Measurements from ENCODE around the gene GPC5. TPM values are rescaled to one million over a fixed set of nuclear protein-coding genes. Genes with fewer than 3 reads are reported as not detected.

The GPC5 gene
- total and polyA plus RNA-seq, 2 donors (not counting 3 experiments of a cell fraction or from before 2014, with no cell fraction given): 0.59 to 0.97 TPM

- POLR2A ChIA-PET: no interaction called here
- FAIRE-seq (no peak), DNase-seq (ENCODE audit: low read depth, low spot score) (no peak)
- no peaks in the 10 kb centered on the region for H3K9me1 ChIP-seq (replicated peaks; ENCODE audit: control insufficient read depth, extremely low read depth, insufficient read depth, low read length)
- no peaks in the 10 kb centered on the region for H4K20me1 ChIP-seq (replicated peaks; ENCODE audit: control insufficient read depth, extremely low read depth, insufficient read depth, low read length)
- H3K4me1 ChIP-seq (ENCODE audit: control insufficient read depth, extremely low read depth, insufficient read depth, low read length): no peaks in the 10 kb centered on the region
- H3K27ac ChIP-seq (ENCODE audit: insufficient read depth, low read depth, low read length): no peak overlapping the region
- no peaks in the 10 kb centered on the region for H3K36me3 ChIP-seq (ENCODE audit: control insufficient read depth in 2 of 2, extremely low read depth in 1 of 2, insufficient read depth in 2 of 2, low read length in 2 of 2)
- H2AFZ ChIP-seq (ENCODE audit: low read depth, low read length): no peak overlapping the region
- no peaks in the 10 kb centered on the region for H3K27me3 ChIP-seq (ENCODE audit: control insufficient read depth in 2 of 2, insufficient read depth in 2 of 2, low read length in 2 of 2)
- CTCF ChIA-PET: no interaction called here
- H3K4me3 ChIP-seq (replicated peaks in 1 of 3; ENCODE audit: insufficient read depth in 1 of 3, low read depth in 1 of 3, low read length in 3 of 3): no peak overlapping the region
- no peaks in the 10 kb centered on the region for H3K79me2 ChIP-seq (ENCODE audit: control insufficient read depth, insufficient read depth, low read length)
- dilution Hi-C loops (cut with MboI; ENCODE audit: extremely low pct_ligation_motif_present, low sequenced_read_pairs) (no loop called here), intact Hi-C loops (cut with micrococcal nuclease) (no loop called here)
- H3K9me3 ChIP-seq (replicated peaks; ENCODE audit: control insufficient read depth, insufficient read depth, low read length): peaks cover 3% of the 10 kb centered on the region
- no peak overlapping the region for H3K4me2 ChIP-seq (ENCODE audit: insufficient read depth, low read length)
- no TSS peak for BruUV-seq (replicated peaks)
- no peak for TF ChIP-seq FOS (IDR thresholded peaks at IDR 0.05; ENCODE audit: borderline replicate concordance, insufficient read depth, low read length)
- TF ChIP-seq GATA2 (IDR thresholded peaks at IDR 0.05; ENCODE audit: insufficient read depth, insufficient read length, low read depth, low read length): no peak
- TF ChIP-seq EZH2 (IDR thresholded peaks at IDR 0.05; ENCODE audit: borderline replicate concordance, low read depth, low read length, severe bottlenecking): no peak
- no peak for TF ChIP-seq MYC (IDR thresholded peaks at IDR 0.05; ENCODE audit: low read depth, low read length)
- no peak for TF ChIP-seq POLR2AphosphoS5 (IDR thresholded peaks at IDR 0.05; ENCODE audit: insufficient read depth, low read depth, low read length)
- TF ChIP-seq, protein P1, sequence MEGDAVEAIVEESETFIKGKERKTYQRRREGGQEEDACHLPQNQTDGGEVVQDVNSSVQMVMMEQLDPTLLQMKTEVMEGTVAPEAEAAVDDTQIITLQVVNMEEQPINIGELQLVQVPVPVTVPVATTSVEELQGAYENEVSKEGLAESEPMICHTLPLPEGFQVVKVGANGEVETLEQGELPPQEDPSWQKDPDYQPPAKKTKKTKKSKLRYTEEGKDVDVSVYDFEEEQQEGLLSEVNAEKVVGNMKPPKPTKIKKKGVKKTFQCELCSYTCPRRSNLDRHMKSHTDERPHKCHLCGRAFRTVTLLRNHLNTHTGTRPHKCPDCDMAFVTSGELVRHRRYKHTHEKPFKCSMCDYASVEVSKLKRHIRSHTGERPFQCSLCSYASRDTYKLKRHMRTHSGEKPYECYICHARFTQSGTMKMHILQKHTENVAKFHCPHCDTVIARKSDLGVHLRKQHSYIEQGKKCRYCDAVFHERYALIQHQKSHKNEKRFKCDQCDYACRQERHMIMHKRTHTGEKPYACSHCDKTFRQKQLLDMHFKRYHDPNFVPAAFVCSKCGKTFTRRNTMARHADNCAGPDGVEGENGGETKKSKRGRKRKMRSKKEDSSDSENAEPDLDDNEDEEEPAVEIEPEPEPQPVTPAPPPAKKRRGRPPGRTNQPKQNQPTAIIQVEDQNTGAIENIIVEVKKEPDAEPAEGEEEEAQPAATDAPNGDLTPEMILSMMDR (IDR thresholded peaks at IDR 0.05; ENCODE audit: extremely low read depth in 1 of 2, insufficient read depth in 1 of 2, low read depth in 1 of 2, low read length in 2 of 2): no peak
- no peak for TF ChIP-seq JUN (IDR thresholded peaks at IDR 0.05; ENCODE audit: borderline replicate concordance, insufficient read depth, insufficient read length, low read depth)
- TF ChIP-seq MAX (IDR thresholded peaks at IDR 0.05; ENCODE audit: insufficient read depth, insufficient read length): no peak
- no peak for TF ChIP-seq POLR2A (IDR thresholded peaks at IDR 0.05; ENCODE audit: low read depth, low read length)
- no peak overlapping the region for H3K9ac ChIP-seq (replicated peaks; ENCODE audit: extremely low read depth, insufficient read depth, low read length)
Observed at GRCh38 chr13:92807353-92807752, 1408.9 kb downstream of the GPC5 start.

Measured in endothelial cell of umbilical vein (primary cell).